ENCODE measurements around the gene PCNX1. TPM values are rescaled to one million over a fixed set of nuclear protein-coding genes. Genes with fewer than 3 reads are reported as not detected.

The PCNX1 gene
- polyA plus RNA-seq, 3 donors from 2014 or later = 4.6 to 17.2 (median 4.6) TPM

GRCh38 chr14:70893858-70894291 is 13.4 kb upstream of the PCNX1 start:
- H3K27ac Mint-ChIP-seq = peak overlapping the region in 1 of 6 donors; percentile 26
- peaks cover 33 to 43% of the 10 kb centered on the region in 2 donors for H3K4me1 Mint-ChIP-seq
- H3K9me3 Mint-ChIP-seq = peaks cover 0 to 2% (median 0%) of the 10 kb centered on the region in 6 donors
- peak overlapping the region in 2 of 5 donors; percentile 7 to 33 for H3K4me3 Mint-ChIP-seq
- H3K36me3 Mint-ChIP-seq = peaks cover 0 to 4% (median 0%) of the 10 kb centered on the region in 3 donors
- no peak for DNase-seq
- peaks cover 1 to 8% (median 7%) of the 10 kb centered on the region in 3 donors for H3K27me3 Mint-ChIP-seq (ENCODE audit: low read depth in 3 of 3)

GRCh38 chr14:70894868-70895267 is 12.4 kb upstream of the PCNX1 start:
- Mint-ChIP-seq H3K27ac (peak overlapping the region in 1 of 6 donors; percentile 3), H3K4me1 (peaks cover 24 to 33% of the 10 kb centered on the region in 2 donors), H3K36me3 (peaks cover 0 to 6% (median 0%) of the 10 kb centered on the region in 3 donors), H3K4me3 (peak overlapping the region in 3 of 5 donors; percentile 0 to 2 (median 0)), H3K27me3 (ENCODE audit: low read depth in 3 of 3) (peaks cover 1 to 6% (median 5%) of the 10 kb centered on the region in 3 donors), H3K9me3 (peaks cover 0 to 2% (median 0%) of the 10 kb centered on the region in 6 donors)
- DNase-seq = no peak

GRCh38 chr14:70896317-70896716 is 10.9 kb upstream of the PCNX1 start:
- peaks cover 20 to 29% of the 10 kb centered on the region in 2 donors for H3K4me1 Mint-ChIP-seq
- peaks cover 0 to 2% (median 0%) of the 10 kb centered on the region in 6 donors for H3K9me3 Mint-ChIP-seq
- peaks cover 0 to 6% (median 0%) of the 10 kb centered on the region in 3 donors for H3K36me3 Mint-ChIP-seq
- H3K27ac Mint-ChIP-seq = peak overlapping the region in 1 of 6 donors; percentile 76
- no peak for DNase-seq
- no peak overlapping the region for H3K4me3 Mint-ChIP-seq
- H3K27me3 Mint-ChIP-seq (ENCODE audit: low read depth in 3 of 3) = peaks cover 2 to 6% (median 5%) of the 10 kb centered on the region in 3 donors

- no peak for DNase-seq
- H3K27me3 Mint-ChIP-seq (ENCODE audit: low read depth in 3 of 3) = peaks cover 2 to 6% (median 5%) of the 10 kb centered on the region in 3 donors
- H3K4me3 Mint-ChIP-seq = no peak overlapping the region
- H3K36me3 Mint-ChIP-seq = peaks cover 0 to 6% (median 0%) of the 10 kb centered on the region in 3 donors
- H3K27ac Mint-ChIP-seq = no peak overlapping the region
- H3K4me1 Mint-ChIP-seq = peaks cover 20 to 29% of the 10 kb centered on the region in 2 donors
- peaks cover 0 to 2% (median 0%) of the 10 kb centered on the region in 6 donors for H3K9me3 Mint-ChIP-seq
Measured at GRCh38 chr14:70896981-70897380, 10.3 kb upstream of the PCNX1 start.

GRCh38 chr14:70897464-70897863 is 9.8 kb upstream of the PCNX1 start:
- DNase-seq = no peak
- Mint-ChIP-seq H3K27me3 (ENCODE audit: low read depth in 3 of 3) (peaks cover 2 to 6% (median 5%) of the 10 kb centered on the region in 3 donors), H3K9me3 (peaks cover 0 to 2% (median 0%) of the 10 kb centered on the region in 6 donors), H3K4me1 (peaks cover 20 to 29% of the 10 kb centered on the region in 2 donors), H3K4me3 (no peak overlapping the region), H3K36me3 (peaks cover 0 to 6% (median 0%) of the 10 kb centered on the region in 3 donors), H3K27ac (no peak overlapping the region)

- Mint-ChIP-seq H3K4me1 (peaks cover 15 to 25% of the 10 kb centered on the region in 2 donors), H3K27ac (peak overlapping the region in 2 of 6 donors; percentile 33 to 51), H3K27me3 (ENCODE audit: low read depth in 3 of 3) (peaks cover 2 to 6% (median 2%) of the 10 kb centered on the region in 3 donors), H3K4me3 (no peak overlapping the region), H3K9me3 (peaks cover 0 to 2% (median 0%) of the 10 kb centered on the region in 6 donors), H3K36me3 (peaks cover 0 to 6% (median 0%) of the 10 kb centered on the region in 3 donors)
- no peak for DNase-seq
Measured at GRCh38 chr14:70898111-70898745, 9.0 kb upstream of the PCNX1 start.

GRCh38 chr14:70901269-70901668 is 6.0 kb upstream of the PCNX1 start:
- no peak for DNase-seq
- no peak overlapping the region for H3K27ac Mint-ChIP-seq
- H3K9me3 Mint-ChIP-seq = no peaks in the 10 kb centered on the region
- peaks cover 2 to 3% (median 2%) of the 10 kb centered on the region in 3 donors for H3K27me3 Mint-ChIP-seq (ENCODE audit: low read depth in 3 of 3)
- H3K4me3 Mint-ChIP-seq = no peak overlapping the region
- H3K4me1 Mint-ChIP-seq = peaks cover 3% of the 10 kb centered on the region in 2 donors
- peaks cover 0 to 6% (median 0%) of the 10 kb centered on the region in 3 donors for H3K36me3 Mint-ChIP-seq

GRCh38 chr14:70902184-70902583 is 5.1 kb upstream of the PCNX1 start:
- DNase-seq = no peak
- no peak overlapping the region for H3K27ac Mint-ChIP-seq
- no peaks in the 10 kb centered on the region for H3K9me3 Mint-ChIP-seq
- peaks cover 2 to 7% (median 2%) of the 10 kb centered on the region in 3 donors for H3K27me3 Mint-ChIP-seq (ENCODE audit: low read depth in 3 of 3)
- peaks cover 11 to 12% of the 10 kb centered on the region in 2 donors for H3K4me1 Mint-ChIP-seq
- no peak overlapping the region for H3K4me3 Mint-ChIP-seq
- peaks cover 0 to 3% (median 0%) of the 10 kb centered on the region in 3 donors for H3K36me3 Mint-ChIP-seq

- Mint-ChIP-seq H3K27me3 (ENCODE audit: low read depth in 3 of 3) (peaks cover 0 to 10% (median 1%) of the 10 kb centered on the region in 3 donors), H3K27ac (peak overlapping the region in 1 of 6 donors; percentile 13), H3K4me3 (no peak overlapping the region), H3K4me1 (peaks cover 21 to 22% of the 10 kb centered on the region in 2 donors), H3K9me3 (no peaks in the 10 kb centered on the region), H3K36me3 (no peaks in the 10 kb centered on the region)
- DNase-seq = no peak
Measured at GRCh38 chr14:70904373-70904772, 2.9 kb upstream of the PCNX1 start.

GRCh38 chr14:70905301-70905700 is 2.0 kb upstream of the PCNX1 start:
- no peak overlapping the region for H3K4me3 Mint-ChIP-seq
- peaks cover 28 to 32% of the 10 kb centered on the region in 2 donors for H3K4me1 Mint-ChIP-seq
- no peaks in the 10 kb centered on the region for H3K9me3 Mint-ChIP-seq
- no peak overlapping the region for H3K27ac Mint-ChIP-seq
- peaks cover 1 to 10% (median 2%) of the 10 kb centered on the region in 3 donors for H3K27me3 Mint-ChIP-seq (ENCODE audit: low read depth in 3 of 3)
- DNase-seq = no peak
- H3K36me3 Mint-ChIP-seq = no peaks in the 10 kb centered on the region

- Mint-ChIP-seq H3K36me3 (no peaks in the 10 kb centered on the region), H3K27me3 (ENCODE audit: low read depth in 3 of 3) (peaks cover 0 to 10% (median 2%) of the 10 kb centered on the region in 3 donors), H3K4me3 (peak overlapping the region; percentile 79 to 95 (median 92)), H3K9me3 (no peaks in the 10 kb centered on the region), H3K4me1 (peaks cover 43 to 47% of the 10 kb centered on the region in 2 donors), H3K27ac (peak overlapping the region; percentile 94 to 99 (median 96))
- no peak for DNase-seq
Measured at GRCh38 chr14:70906793-70907175, 475 bp upstream of the PCNX1 start.

GRCh38 chr14:70907996-70908934 is 1.0 kb downstream of the PCNX1 start:
- no peaks in the 10 kb centered on the region for H3K9me3 Mint-ChIP-seq
- H3K4me3 Mint-ChIP-seq = peak overlapping the region; percentile 84 to 99 (median 92)
- H3K4me1 Mint-ChIP-seq = peaks cover 56 to 59% of the 10 kb centered on the region in 2 donors
- peaks cover 0 to 10% (median 2%) of the 10 kb centered on the region in 3 donors for H3K27me3 Mint-ChIP-seq (ENCODE audit: low read depth in 3 of 3)
- DNase-seq = peak; percentile 38 to 57 (median 56)
- H3K27ac Mint-ChIP-seq = peak overlapping the region; percentile 87 to 97 (median 91)
- no peaks in the 10 kb centered on the region for H3K36me3 Mint-ChIP-seq

- H3K9me3 Mint-ChIP-seq = no peaks in the 10 kb centered on the region
- peak overlapping the region; percentile 79 to 97 (median 91) for H3K27ac Mint-ChIP-seq
- H3K27me3 Mint-ChIP-seq (ENCODE audit: low read depth in 3 of 3) = peaks cover 0 to 10% (median 2%) of the 10 kb centered on the region in 3 donors
- H3K4me3 Mint-ChIP-seq = peak overlapping the region; percentile 84 to 99 (median 90)
- no peak for DNase-seq
- H3K4me1 Mint-ChIP-seq = peaks cover 57 to 66% of the 10 kb centered on the region in 2 donors
- no peaks in the 10 kb centered on the region for H3K36me3 Mint-ChIP-seq
Measured at GRCh38 chr14:70908935-70909641, 1.8 kb downstream of the PCNX1 start.
